GM18502 (cell line): ENCODE results near the gene PPP1R16B.
"Not testable (repeated sequence)": the region's sequence is repeated elsewhere in the genome, so short reads cannot be mapped to it uniquely, and the experiment has no call there.

Experiments
- ATAC-seq: cut with Tn5 transposase; IDR thresholded peaks from one replicate; pipeline ENCODE4 v1.9.1; 2021; ENCODE audit warnings: mild to moderate bottlenecking; ENCODE audit not compliant: unreplicated experiment, poor library complexity

PPP1R16B gene

GRCh38 chr20:38953630-38954340 lies 148.3 kb downstream of the PPP1R16B start:
- ATAC-seq = no peak

GRCh38 chr20:38957235-38957876 lies 151.9 kb downstream of the PPP1R16B start:
- ATAC-seq = no peak

- ATAC-seq = no peak
Measured at GRCh38 chr20:38957915-38958485, 152.5 kb downstream of the PPP1R16B start.

DNA sequence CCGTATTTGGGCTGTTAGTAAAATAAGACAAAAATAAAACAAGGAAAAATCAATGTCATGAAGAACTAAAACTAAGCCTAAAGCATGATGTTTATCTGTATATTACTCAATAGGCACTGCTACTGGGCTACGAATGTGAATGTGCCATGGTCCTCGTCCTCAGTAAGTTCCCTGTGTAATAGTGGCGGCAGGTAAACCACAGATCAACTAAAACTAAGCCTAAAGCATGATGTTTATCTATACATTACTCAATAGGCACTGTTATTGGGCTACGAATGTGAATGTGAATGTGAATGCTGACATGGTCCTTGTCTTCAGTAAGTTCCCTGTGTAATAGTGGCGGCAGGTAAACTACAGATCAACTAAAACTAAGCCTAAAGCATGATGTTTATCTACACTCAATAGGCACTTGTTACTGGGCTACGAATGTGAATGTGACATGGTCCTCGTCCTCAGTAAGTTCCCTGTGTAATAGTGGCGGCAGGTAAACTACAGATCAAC lies 154.7 kb downstream of the PPP1R16B start:
- ATAC-seq = not testable (repeated sequence)

DNA sequence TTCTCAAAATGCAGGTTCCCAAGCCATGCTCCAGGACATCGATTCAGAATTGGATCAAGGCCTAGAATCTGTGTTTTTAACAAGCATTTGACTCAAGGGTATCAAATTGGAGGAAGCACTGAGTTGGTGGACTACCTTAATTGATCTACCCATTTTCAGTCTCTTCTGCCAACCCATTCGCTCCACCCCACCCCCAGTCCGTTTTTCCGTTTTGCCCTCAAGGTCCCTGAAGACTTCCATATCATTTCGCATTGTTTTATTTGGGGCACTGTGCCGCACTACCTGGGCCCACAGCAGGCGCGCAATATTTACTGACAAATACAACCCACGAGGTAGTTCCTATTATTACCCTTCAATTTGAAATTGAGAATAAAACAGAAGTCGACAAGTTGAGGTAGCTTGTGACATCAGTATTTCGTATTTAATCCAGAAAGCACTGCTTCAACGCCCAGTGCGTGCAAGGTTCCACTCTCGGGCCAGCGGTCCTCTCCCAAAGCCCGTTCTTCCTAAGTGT lies 156.1 kb downstream of the PPP1R16B start:
- ATAC-seq = no peak

DNA sequence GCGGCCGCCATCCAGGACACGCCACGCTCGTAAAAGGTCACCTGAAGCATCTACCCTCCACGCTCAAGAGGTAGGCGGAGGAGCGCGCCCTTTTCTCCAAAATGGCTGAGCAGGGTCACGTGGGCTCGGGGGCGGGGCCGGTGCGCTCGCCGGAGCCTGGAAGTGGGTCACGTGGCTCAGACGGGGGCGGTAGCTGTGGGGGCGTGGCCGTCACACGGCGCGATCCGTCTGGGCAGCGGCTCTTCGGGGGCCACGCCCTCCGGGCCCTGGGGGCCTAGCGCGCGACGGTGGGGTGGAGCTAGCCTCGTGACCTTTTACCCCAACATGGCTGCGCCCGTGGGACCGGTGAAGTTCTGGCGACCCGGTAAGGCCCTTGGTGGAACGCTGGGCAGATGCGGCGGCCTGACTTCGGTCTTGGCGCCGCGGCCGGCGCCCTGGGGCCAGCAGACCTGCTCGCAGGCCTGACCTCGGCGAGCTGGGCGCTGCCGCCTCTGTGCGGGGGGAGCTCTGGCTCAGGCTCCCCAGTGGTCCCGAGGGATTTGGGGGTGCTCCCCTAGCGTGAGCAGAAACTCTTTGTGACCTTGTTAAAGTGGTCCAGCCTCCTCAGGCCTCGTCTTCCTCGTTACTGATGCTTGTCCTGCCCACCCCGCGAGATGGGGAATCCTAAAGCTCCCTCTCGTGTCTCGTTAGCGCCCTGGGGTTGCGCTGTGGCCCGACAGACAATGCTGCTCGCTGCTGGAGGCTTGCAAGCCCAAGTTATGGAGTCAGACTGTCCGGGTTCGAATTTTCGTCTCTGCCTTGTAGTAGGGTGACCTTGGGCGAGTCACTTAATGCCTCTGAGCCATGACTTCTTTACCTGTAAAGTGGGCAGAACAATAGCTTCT lies 156.8 kb downstream of the PPP1R16B start, which contains the start of gene DHX35:
Gene DHX35, plus strand, starts transcription at position 301 of the 884 bp plus-strand sequence. Its CDS starts 24 bp downstream, at position 325.
- peak; percentile 97 for ATAC-seq

GRCh38 chr20:38962928-38963401 lies 157.5 kb downstream of the PPP1R16B start:
- no peak for ATAC-seq

DNA sequence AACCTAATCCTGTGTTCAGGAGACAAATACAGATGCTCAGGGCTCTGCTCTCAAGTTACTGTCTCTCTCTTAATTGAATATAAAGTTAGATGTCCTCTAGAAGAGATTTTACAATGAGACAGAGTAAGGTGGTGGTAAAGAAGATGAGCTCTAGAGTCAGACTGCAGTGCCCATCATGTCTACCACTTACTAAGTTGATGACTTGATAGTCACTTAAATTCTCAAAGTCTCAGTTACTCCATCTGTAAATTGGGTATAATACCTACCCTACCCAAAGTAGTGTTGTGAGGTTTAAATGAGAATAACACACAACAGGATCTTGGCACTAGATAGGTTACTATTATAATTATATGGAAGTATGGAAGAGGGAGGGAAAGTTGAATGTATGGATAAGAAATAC lies 158.2 kb downstream of the PPP1R16B start:
- no peak for ATAC-seq

GRCh38 chr20:38965264-38965663 lies 159.8 kb downstream of the PPP1R16B start:
- no peak for ATAC-seq

DNA sequence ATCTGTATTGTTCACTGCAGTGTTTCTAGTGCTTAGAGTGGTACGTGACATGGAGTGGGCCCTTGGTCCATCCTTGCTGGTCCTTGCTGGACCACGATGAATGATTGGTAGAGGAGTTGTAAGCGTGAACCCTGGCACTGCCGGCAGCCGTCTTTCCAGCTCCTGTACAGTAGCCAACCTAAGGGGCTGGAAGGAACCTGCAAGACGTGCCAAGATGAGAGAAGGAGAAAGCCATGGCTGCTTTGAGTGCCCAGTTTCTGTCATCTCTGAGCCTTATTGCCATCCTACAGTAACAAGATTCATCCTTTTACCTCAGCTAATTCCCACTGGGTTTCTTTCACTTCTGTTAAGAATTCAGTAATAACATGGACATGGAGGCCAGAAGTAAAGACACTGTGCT lies 162.6 kb downstream of the PPP1R16B start:
- no peak for ATAC-seq

- no peak for ATAC-seq
Measured at GRCh38 chr20:38969708-38970107, 164.2 kb downstream of the PPP1R16B start.

DNA sequence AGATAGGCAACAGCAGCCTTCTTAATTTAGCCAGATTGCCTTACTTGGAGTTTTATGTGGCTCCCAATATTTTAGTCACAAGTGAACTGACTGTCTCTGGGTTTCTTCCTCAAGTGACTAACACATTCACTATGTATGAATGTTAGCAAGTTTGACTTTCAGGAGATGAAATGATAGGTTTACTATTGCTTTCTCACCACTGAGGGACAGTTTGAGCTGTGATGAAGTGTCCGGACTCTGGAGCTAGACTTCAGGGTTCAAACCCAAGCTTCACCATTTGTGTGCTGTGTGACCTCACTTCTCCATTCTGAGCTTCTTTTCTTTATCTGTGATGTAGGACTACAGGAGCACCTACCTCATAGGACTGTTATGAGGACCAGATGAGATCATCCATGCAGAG lies 164.8 kb downstream of the PPP1R16B start:
- no peak for ATAC-seq
